Mesothelial cell of epicardium (in vitro differentiated cells): ENCODE measurements around the gene PHF21A. TPM values are rescaled to one million over a fixed set of nuclear protein-coding genes. Genes with fewer than 3 reads are reported as not detected.
"Not testable (repeated sequence)": the region's sequence is repeated elsewhere in the genome, so short reads cannot be mapped to it uniquely, and the experiment has no call there.

ENCODE experiments used
- DNase-seq, 2 experiments: peaks; one replicate each; pipeline ENCODE4 v3.0.0; 2021; ENCODE audit warnings: low spot score in 2 of 2; ENCODE audit not compliant: unreplicated experiment in 2 of 2
- H3K27ac Mint-ChIP-seq: 2 replicates; pipeline ENCODE4 v1.8.0; 2021; ENCODE audit warnings: mixed read lengths
- H3K27me3 Mint-ChIP-seq: 2 replicates; pipeline ENCODE4 v1.8.0; 2021; ENCODE audit warnings: low read depth, mixed read lengths
- H3K36me3 Mint-ChIP-seq: 2 replicates; pipeline ENCODE4 v1.8.0; 2021; ENCODE audit warnings: mixed read lengths
- H3K4me1 Mint-ChIP-seq: 2 replicates; pipeline ENCODE4 v1.8.0; 2021; ENCODE audit warnings: mixed read lengths
- H3K4me3 Mint-ChIP-seq: 2 replicates; pipeline ENCODE4 v1.8.0; 2021; ENCODE audit warnings: mild to moderate bottlenecking, moderate library complexity, mixed read lengths
- H3K9me3 Mint-ChIP-seq: 2 replicates; pipeline ENCODE4 v1.8.0; 2021; ENCODE audit warnings: mixed read lengths
- total RNA-seq: library from RNA; stranded (reverse); gene quantifications from 3 replicates; pipeline ENCODE4 v1.2.1, GENCODE V29; 2021
- TF ChIP-seq, protein P1 (sequence below): fragments of 200-600 bp; sonication (generic); IDR thresholded peaks from one replicate; pipeline ENCODE4 v1.5.0; 2021; ENCODE audit warnings: antibody characterized with exemption; ENCODE audit not compliant: unreplicated experiment

The PHF21A gene
- total RNA-seq, 1 donor from 2014 or later, result 106 TPM

GRCh38 chr11:46119352-46120216 is 1.7 kb downstream of the PHF21A start:
- TF ChIP-seq, protein P1, sequence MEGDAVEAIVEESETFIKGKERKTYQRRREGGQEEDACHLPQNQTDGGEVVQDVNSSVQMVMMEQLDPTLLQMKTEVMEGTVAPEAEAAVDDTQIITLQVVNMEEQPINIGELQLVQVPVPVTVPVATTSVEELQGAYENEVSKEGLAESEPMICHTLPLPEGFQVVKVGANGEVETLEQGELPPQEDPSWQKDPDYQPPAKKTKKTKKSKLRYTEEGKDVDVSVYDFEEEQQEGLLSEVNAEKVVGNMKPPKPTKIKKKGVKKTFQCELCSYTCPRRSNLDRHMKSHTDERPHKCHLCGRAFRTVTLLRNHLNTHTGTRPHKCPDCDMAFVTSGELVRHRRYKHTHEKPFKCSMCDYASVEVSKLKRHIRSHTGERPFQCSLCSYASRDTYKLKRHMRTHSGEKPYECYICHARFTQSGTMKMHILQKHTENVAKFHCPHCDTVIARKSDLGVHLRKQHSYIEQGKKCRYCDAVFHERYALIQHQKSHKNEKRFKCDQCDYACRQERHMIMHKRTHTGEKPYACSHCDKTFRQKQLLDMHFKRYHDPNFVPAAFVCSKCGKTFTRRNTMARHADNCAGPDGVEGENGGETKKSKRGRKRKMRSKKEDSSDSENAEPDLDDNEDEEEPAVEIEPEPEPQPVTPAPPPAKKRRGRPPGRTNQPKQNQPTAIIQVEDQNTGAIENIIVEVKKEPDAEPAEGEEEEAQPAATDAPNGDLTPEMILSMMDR, result no peak
- Mint-ChIP-seq H3K36me3 (no peaks in the 10 kb centered on the region), H3K9me3 (no peaks in the 10 kb centered on the region), H3K4me1 (peaks cover 48% of the 10 kb centered on the region), H3K27me3 (no peaks in the 10 kb centered on the region), H3K27ac (peak overlapping the region; percentile 99), H3K4me3 (peak overlapping the region; percentile 97)
- peak; percentile 35 to 57 for DNase-seq

DNA sequence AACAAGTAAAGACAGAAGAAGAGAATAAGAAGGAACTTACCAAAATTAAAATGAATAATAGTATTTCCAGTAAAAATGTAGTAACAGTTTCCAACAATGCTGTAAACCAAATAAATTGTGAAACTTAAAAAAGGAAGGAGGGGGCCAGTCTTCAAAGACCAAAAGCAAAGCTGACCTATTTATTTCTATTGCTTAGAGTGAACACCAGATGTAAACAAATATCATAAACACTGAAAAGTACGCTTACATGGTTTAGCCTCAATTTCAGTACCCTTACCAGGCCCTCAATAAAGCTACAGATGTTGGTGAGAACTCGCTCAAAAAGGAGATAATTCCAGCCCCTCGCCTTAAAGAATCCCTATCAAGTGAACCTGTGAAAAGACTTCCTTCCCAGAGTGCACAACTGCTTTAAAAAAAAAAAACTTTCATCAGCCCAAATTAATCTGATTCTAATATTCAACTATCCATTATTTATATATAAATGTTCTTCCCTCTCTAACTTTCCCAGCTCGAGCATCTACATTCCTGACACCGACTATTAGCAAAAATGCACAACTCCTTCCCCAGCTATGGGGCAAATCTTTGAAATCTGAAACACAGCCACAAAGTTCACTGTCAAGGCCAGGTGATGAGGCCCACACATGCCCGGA is 2.4 kb downstream of the PHF21A start:
- Mint-ChIP-seq H3K36me3 (no peaks in the 10 kb centered on the region), H3K27ac (peak overlapping the region; percentile 97), H3K4me1 (peaks cover 54% of the 10 kb centered on the region), H3K27me3 (no peaks in the 10 kb centered on the region), H3K9me3 (no peaks in the 10 kb centered on the region), H3K4me3 (peak overlapping the region; percentile 96)
- DNase-seq, result no peak
- TF ChIP-seq, protein P1, result no peak

- H3K4me3 Mint-ChIP-seq, result peak overlapping the region; percentile 96
These were observed 3.4 kb downstream of the PHF21A start for GRCh38 chr11:46117842-46118241.

DNA sequence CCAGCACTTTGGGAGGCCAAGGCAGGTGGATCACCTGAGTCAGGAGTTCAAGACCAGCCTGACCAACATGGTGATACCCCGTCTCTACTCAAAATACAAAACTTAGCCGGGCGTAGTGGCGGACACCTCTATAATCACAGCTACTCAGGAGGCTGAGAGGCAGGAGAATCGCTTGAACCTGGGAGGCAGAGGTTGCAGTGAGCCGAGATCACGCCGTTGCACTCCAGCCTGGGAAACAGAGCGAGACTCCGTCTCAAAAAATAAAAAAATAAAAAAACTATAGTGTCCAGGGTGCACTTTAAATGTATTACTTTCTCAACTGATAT is 4.6 kb downstream of the PHF21A start:
- peak overlapping the region; percentile 1 for H3K4me3 Mint-ChIP-seq
- not testable (repeated sequence) for DNase-seq, H3K27me3 Mint-ChIP-seq, H3K36me3 Mint-ChIP-seq, H3K9me3 Mint-ChIP-seq
- H3K4me1 Mint-ChIP-seq, result peaks cover 64% of the 10 kb centered on the region
- H3K27ac Mint-ChIP-seq, result peak overlapping the region; percentile 71

More at GRCh38 chr11:46117842-46118241, 3.4 kb downstream of the PHF21A start:
- H3K27me3 Mint-ChIP-seq, result no peaks in the 10 kb centered on the region
- peak overlapping the region; percentile 97 for H3K27ac Mint-ChIP-seq
- no peak for DNase-seq
- no peaks in the 10 kb centered on the region for H3K9me3 Mint-ChIP-seq
- H3K36me3 Mint-ChIP-seq, result no peaks in the 10 kb centered on the region
- TF ChIP-seq, protein P1, result no peak
- H3K4me1 Mint-ChIP-seq, result peaks cover 58% of the 10 kb centered on the region

DNA sequence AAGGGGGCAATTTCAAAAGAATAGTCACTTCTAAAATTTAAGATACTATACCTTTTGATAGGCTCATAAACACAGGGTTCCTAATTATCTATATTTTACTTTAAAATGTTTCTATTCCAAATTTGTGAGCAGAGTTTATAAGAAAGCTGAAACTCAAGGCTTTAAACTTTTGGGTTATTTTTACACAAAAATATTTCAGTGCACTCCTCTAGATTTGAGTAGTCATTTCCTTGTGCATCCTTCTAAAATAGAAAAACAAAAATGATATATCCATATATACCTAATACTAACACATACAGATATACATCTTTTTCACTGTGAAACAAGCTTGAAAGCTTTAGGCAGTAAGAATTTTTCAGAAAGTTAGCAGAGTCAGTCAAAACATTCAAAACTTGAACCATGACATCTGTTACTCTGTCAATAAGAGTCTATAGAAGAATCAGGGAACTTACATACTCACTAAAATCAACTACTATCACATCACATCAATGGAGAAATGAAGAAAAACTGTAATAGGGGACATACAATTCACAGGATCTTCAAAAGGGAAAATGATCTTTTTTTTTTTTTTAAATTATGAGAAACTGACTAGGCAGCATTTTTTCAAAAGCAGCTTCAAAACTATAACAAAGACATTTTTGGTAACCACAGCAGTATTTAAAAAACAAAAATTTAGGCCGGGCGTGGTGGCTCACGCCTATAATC is 5.1 kb downstream of the PHF21A start:
- Mint-ChIP-seq H3K27ac (peak overlapping the region; percentile 82), H3K4me1 (peaks cover 67% of the 10 kb centered on the region), H3K27me3 (no peaks in the 10 kb centered on the region), H3K4me3 (peak overlapping the region; percentile 1), H3K9me3 (no peaks in the 10 kb centered on the region), H3K36me3 (no peaks in the 10 kb centered on the region)
- no peak for DNase-seq
- TF ChIP-seq, protein P1, result no peak
